IgD-negative memory B cell (primary cell): ENCODE measurements around the gene TRPV4. TPM values are rescaled to one million over a fixed set of nuclear protein-coding genes. Genes with fewer than 3 reads are reported as not detected.

ENCODE experiments used
- H3K27ac Mint-ChIP-seq, 3 donors: one replicate each; pipeline ENCODE4 v1.8.0; 2020 to 2022; ENCODE audit warnings: mild to moderate bottlenecking in 3 of 3, mixed read lengths in 3 of 3, moderate library complexity in 1 of 3
- H3K27me3 Mint-ChIP-seq: one replicate; pipeline ENCODE4 v1.8.0; 2021; ENCODE audit warnings: mixed read lengths
- H3K36me3 Mint-ChIP-seq: one replicate; pipeline ENCODE4 v1.8.0; 2020; ENCODE audit warnings: mild to moderate bottlenecking, mixed read lengths
- H3K4me1 Mint-ChIP-seq, 3 donors: one replicate each; pipeline ENCODE4 v1.8.0; 2020 to 2022; ENCODE audit warnings: mixed read lengths in 3 of 3, mild to moderate bottlenecking in 1 of 3
- H3K4me3 Mint-ChIP-seq, 4 donors: one replicate each; pipeline ENCODE4 v1.8.0; 2020 to 2022; ENCODE audit warnings: mild to moderate bottlenecking in 4 of 4, mixed read lengths in 4 of 4, moderate library complexity in 3 of 4
- H3K9me3 Mint-ChIP-seq, 3 donors: one replicate each; pipeline ENCODE4 v1.8.0; 2020 to 2021; ENCODE audit warnings: mixed read lengths in 3 of 3, mild to moderate bottlenecking in 1 of 3
- polyA plus RNA-seq: library from polyadenylated mRNA; unstranded; fragments of 300-500 nt; fragmentation: Illumina TruSeq; gene quantifications from one replicate; pipeline ENCODE4 v1.2.3, GENCODE V29; 2021

Gene TRPV4
- polyA plus RNA-seq, 1 donor from 2014 or later, result not detected

DNA sequence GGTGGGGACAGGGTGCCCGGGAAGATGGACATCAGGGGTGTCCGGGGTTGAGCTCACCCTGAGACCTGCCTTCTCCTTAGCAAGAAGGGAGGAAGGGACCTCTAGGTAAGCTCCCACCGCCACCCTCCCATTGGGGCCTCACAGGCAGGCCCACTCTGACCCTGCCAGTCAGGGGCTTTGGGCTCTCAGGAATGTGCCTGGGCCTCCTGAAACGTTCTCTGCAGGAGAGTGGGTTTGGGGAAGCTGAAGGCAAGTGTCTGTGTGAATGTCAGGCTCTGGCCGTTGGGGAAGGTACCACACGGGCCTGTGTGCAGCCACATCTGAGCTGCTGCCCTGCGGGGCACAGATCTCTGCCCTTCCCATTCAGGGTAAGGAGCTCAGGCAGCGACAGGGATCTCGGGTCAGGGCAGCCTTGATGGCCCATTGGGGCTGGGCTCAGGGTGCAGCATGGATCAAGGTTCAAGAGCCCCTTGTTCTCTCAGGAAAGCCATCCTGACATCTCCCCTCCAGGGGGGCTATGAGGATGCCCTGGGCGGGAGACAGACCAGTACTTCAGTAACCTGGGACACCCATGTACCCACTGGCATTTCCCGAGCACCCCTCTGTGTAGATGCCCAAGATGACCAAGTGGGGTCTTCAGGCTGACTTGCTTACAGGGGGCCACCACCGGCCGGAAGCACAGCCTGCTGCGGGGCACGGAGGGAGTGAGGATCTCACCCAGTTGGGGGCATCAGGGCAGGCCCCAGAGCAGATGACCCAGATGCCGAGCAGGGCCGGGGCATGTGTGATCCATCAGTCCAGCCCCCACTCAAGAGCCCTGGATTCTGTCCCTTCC lies 89.9 kb downstream of the TRPV4 start:
- Mint-ChIP-seq H3K27ac (no peak overlapping the region), H3K4me3 (no peak overlapping the region), H3K27me3 (peaks cover 6% of the 10 kb centered on the region), H3K9me3 (no peaks in the 10 kb centered on the region), H3K4me1 (no peaks in the 10 kb centered on the region), H3K36me3 (peaks cover 4% of the 10 kb centered on the region)

DNA sequence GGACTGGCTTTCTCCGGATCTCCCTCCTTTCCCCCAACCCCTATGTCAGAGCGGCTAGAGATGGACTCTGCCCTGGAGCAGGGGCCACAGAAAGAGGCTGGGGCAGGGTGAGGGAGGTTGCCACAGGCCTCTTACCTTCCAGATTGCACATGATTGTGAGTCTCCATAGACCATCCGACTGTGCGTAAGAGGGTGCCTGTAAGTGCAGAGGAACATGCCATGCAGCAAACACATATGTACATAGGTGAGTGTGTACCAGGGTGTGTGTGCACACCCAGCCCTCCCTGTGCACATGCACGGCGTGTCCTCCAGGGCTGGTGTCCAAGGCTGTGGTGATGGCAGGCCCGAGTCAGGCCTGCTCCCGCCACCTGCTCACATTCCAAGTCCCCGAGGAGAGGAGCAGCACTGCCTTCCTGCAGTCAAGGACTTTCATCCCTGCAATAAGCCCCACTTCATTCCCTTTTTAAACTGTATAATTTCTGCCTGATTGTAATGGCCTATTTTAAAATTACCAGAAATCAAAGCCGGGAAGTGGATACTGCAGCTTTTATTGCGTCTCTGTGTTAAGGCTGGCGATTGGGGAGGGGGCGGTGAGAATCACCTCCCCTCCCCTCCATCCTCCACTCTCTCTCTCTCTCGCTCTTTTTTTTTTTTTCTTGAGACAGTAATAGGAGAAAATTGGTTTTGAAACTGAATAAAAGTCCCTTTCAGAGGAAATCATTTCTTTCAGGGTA lies 91.1 kb downstream of the TRPV4 start:
- Mint-ChIP-seq H3K9me3 (no peaks in the 10 kb centered on the region), H3K27ac (peak overlapping the region in 1 of 3 donors; percentile 50), H3K36me3 (peaks cover 4% of the 10 kb centered on the region), H3K27me3 (peaks cover 7% of the 10 kb centered on the region), H3K4me1 (no peaks in the 10 kb centered on the region), H3K4me3 (no peak overlapping the region)

DNA sequence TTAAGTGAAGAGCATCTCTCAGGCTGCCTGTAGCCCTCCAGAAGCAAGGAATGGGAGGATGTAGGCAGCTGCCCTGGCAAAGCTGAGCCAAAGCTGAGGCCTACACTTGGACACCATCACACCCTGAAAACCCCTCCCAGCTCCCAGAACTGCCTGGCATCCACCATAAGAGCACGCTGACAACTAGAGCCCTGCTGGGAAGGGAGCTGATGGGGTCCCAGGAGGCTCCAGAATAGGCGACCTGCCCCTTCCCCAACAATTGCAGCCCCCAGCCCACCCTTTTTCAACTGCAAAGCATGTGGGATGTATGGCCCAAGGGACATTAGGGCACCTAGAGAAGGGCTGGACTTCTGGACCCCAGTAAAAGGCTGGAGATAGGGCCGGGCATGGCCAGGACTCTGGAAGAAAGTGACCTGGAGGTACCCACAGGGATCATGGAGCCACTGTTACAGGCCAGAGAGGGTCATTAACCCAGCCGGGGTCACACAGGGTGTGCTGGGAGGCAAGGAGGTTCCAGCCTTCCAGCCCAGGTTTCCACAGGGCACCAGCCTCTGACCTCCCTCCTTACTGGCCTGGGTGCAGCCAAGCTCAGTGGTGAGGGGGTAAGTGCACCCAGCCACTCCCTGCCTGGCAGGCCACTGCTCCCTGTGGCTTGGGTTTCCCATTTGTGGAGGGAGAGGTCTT lies 91.8 kb downstream of the TRPV4 start:
- peaks cover 4% of the 10 kb centered on the region for H3K36me3 Mint-ChIP-seq
- no peaks in the 10 kb centered on the region for H3K4me1 Mint-ChIP-seq
- H3K27ac Mint-ChIP-seq, result no peak overlapping the region
- no peak overlapping the region for H3K4me3 Mint-ChIP-seq
- H3K9me3 Mint-ChIP-seq, result no peaks in the 10 kb centered on the region
- peaks cover 11% of the 10 kb centered on the region for H3K27me3 Mint-ChIP-seq

DNA sequence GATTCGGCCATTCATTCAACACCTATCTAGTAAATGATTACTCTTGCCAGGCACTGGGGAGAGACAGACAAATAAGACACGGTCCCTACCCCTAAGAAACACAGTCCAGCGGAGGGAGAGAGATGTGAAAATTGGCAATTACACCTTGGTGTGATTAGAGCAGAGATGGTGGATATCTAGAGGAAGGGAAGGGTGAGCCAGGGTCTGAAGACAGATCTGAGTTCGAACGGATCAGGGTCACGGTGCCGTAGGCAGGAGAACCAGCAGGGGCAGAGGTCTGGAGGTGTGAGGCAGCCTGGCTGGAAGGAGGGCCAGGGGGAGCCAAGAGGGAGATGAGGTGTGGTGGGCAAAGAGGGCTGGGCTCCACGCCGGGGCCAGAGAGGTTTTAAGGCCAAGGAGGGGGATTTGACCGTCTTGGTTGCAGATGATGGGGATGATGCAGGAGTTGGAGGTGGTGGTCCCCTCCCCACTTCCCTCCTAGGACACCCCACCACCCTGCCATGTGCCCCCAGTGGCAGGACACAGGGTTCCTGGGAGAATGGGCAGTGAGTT lies 92.4 kb downstream of the TRPV4 start:
- Mint-ChIP-seq H3K36me3 (peaks cover 4% of the 10 kb centered on the region), H3K4me3 (no peak overlapping the region), H3K4me1 (no peaks in the 10 kb centered on the region), H3K27ac (no peak overlapping the region), H3K27me3 (peaks cover 11% of the 10 kb centered on the region), H3K9me3 (no peaks in the 10 kb centered on the region)

DNA sequence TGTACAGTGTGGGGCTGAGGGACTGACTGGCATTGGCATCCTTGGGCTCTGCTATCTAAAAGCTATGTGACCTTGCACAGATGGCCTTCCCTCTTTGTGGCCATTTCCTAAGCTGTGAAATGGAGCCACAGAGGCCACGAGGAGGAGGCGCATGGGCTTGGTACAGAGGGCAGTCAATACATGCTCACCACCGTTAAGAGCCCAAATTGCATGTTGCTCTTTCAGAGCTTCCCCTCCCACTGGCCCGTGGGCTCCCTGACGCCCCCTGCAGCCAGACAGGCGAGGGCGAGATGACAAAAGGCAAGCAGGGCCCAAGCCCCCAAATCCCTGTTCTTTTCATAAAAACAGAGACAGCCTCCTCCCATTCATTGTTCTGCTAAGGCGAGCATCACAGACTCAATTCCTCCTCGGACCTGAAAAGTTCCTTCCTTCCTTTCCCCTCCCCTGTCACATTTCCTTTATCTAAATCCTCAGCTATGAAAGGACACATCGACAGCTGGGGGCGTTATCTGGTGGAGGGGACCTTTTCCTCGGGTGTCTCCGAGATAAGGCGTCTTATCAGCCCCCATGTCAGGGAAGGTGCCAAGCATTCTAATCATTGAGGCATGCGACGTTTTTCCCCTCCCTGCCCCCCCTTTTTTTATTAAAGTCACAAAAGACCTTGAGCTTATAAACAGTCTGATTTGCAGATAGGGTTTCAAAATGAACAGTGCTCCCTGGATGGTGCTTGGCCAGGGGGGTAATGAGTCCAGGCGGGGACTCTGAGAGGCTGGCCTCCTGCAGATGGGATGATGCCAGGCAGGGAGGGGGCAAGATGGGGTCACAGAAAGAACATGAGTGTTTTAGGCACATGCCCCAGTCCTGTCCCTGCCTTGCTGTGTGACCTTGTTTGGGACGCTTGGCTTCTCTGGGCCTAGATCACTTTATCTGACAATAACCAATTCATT lies 93.2 kb downstream of the TRPV4 start:
- H3K27ac Mint-ChIP-seq, result no peak overlapping the region

DNA sequence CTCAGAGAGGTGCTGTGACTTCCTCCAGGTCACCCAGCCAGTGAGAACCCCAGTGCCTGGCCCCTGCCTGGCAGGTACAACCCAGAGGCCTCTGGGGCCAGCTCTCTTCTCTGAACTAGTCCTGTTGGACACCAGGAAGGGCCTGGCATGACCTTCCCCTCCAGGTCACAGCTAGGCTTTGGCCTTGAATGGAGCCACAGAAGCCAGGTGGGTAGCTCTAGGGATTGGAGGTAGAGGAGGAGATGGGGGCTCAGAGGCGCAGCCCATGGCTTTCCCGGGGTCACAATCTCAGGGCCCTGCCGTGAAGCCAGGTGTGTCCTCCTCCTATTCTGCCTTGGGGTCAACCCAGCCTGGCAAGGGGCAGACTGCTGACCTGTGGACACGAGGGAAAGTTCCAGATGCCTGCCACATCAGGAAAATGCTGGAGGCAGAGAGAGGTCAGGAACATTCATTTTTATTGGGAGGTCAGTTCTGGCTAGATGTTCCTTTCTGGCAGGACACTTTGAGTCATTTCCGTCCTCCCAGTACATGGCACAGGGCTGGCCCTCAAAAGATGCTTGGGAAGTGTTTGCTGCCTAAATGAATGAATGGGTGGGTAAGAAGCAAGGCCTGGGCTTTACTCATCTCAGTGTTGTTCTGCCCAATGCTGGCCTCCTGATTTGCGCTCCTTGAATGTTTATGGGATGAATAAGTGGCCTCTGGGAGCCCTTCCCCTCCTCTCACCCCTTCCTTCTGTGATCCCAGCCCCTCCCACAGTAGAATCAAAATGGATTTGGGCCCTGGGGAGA lies 94.1 kb downstream of the TRPV4 start:
- Mint-ChIP-seq H3K36me3 (peaks cover 2% of the 10 kb centered on the region), H3K9me3 (no peaks in the 10 kb centered on the region), H3K4me3 (no peak overlapping the region), H3K27ac (peak overlapping the region in 1 of 3 donors; percentile 46), H3K27me3 (peaks cover 26% of the 10 kb centered on the region), H3K4me1 (no peaks in the 10 kb centered on the region)

More for the DNA sequence above, 93.2 kb downstream of the TRPV4 start:
- peaks cover 17% of the 10 kb centered on the region for H3K27me3 Mint-ChIP-seq
- H3K4me1 Mint-ChIP-seq, result no peaks in the 10 kb centered on the region
- H3K36me3 Mint-ChIP-seq, result peaks cover 4% of the 10 kb centered on the region
- H3K4me3 Mint-ChIP-seq, result no peak overlapping the region
- H3K9me3 Mint-ChIP-seq, result no peaks in the 10 kb centered on the region

DNA sequence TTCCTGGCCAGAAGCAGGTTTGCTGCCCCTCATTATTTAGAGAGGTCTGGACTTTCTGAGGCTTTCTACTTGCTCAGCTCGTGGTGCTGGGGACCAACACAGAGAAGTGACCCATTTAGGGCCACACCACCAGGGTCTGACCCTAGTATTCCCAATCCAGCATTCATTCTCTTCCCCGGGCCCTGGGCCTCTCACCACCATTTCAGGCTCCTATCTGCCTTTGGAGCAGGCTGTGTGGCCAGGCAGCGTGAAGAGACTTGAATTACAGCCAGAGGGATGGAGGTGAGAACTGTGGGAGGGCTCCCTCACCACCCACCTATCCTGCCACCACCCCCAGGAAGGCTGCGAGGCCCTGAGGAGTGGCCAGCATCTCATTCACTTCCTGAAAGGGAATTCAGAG lies 95.0 kb downstream of the TRPV4 start:
- Mint-ChIP-seq H3K4me3 (no peak overlapping the region), H3K27ac (no peak overlapping the region), H3K4me1 (no peaks in the 10 kb centered on the region), H3K9me3 (no peaks in the 10 kb centered on the region), H3K27me3 (peaks cover 34% of the 10 kb centered on the region), H3K36me3 (peaks cover 2% of the 10 kb centered on the region)

DNA sequence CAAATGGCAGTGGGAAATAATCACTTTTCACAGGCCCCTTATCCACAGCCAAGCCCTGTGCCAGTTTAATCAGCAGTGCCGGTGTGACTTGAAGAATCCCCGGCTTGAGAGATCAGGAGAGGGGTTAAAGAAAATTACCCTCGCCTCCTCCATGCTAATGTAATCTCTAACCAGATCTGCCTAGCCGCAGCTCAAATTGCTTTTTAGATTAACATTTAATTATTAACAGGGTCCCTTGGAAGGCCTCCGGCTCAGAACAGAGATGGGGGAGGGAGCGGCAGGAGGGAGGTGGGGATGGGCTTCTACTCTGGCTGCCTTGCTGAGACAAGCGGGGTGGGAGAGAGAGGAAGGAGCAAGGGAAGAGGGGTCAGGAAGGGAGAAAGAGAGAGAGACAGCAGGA lies 95.6 kb downstream of the TRPV4 start:
- Mint-ChIP-seq H3K27me3 (peaks cover 34% of the 10 kb centered on the region), H3K36me3 (peaks cover 5% of the 10 kb centered on the region), H3K4me1 (no peaks in the 10 kb centered on the region), H3K27ac (no peak overlapping the region), H3K4me3 (no peak overlapping the region), H3K9me3 (no peaks in the 10 kb centered on the region)

DNA sequence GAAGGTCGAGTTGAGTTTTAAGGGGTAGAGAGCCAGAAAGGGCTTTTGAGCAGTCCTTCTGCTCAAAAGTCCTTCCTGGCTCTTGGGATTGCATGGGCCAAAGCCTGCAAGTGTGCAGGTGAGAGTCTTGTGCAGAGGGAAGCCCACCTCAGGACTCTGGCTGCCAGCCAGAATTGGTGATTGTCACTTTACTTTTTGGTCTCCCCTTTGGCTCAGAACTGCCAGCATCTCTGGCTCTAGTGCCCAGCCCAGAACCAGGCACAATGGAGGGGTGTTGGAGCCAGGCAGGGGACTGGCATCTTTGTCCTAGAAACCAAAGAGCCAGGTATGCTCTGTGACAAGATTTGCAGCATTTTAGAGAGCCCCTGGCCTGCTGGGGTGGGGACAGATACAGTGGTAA lies 96.1 kb downstream of the TRPV4 start:
- H3K27me3 Mint-ChIP-seq, result peaks cover 34% of the 10 kb centered on the region

DNA sequence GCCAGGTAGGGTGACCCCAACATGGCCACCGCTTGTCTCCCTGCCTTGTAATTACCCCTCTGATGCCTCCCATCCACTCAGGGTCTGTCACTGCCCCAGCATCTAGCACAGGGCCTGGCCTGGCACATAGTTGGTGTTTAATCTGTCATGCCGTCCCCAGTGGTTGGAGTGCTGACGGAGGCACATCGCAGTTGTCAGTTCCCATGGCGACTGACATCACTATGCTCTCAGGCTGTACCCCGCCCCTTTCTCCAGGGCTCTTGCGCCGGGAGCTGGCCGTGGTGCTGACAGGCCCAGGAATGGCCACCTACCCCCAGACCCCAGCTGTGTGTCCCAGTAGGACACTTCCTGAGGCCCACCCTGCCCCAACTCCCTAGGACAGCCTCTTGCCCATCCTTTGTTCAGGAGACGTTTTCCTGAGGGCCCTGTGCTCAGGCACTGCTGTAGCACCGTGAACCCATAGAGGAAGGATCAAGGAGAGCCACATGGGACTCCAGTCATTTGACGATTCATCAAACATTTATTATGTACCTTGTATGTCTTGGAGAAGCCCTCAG lies 96.6 kb downstream of the TRPV4 start:
- Mint-ChIP-seq H3K4me3 (no peak overlapping the region), H3K36me3 (peaks cover 5% of the 10 kb centered on the region), H3K27ac (no peak overlapping the region), H3K9me3 (no peaks in the 10 kb centered on the region), H3K27me3 (peaks cover 34% of the 10 kb centered on the region), H3K4me1 (no peaks in the 10 kb centered on the region)

More for the DNA sequence above, 96.1 kb downstream of the TRPV4 start:
- Mint-ChIP-seq H3K36me3 (peaks cover 5% of the 10 kb centered on the region), H3K4me1 (no peaks in the 10 kb centered on the region), H3K27ac (no peak overlapping the region), H3K9me3 (no peaks in the 10 kb centered on the region), H3K4me3 (no peak overlapping the region)

DNA sequence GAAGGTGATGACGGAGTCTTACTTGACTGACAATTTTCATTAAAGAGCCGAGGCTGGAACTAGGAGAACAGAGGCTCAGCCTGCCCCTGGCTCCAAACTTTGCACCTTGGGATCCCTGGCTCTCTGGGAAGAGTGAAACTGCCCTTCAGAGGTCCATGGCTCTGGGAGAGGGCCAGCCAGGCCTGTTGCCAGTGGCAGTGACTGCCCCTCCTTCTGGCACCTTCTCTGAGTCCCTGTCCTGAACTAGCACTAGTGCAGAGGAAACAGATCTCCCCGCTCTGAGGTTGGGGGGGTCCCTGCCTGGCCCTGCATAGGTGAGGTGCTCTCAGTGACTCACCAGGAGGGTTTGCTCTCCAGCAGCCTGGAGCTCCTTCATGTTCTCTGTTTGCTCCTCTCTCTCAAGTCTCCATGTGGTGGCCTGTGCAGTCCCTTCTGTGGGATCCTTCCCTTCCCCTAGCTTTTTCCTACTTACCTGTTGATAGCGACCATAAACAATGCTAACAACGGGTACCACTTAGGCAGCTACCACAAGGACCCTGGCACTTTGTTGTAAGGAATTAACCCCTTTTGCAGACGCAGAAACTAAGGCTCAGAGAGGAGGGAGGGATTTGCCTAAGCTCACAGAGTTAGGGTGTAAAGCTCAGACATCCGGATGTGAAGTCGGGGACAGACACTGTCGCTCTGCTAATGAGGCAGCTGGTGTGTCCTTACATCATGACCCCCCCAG lies 97.2 kb downstream of the TRPV4 start:
- Mint-ChIP-seq H3K9me3 (no peaks in the 10 kb centered on the region), H3K4me1 (no peaks in the 10 kb centered on the region), H3K27ac (peak overlapping the region in 1 of 3 donors; percentile 64), H3K27me3 (peaks cover 34% of the 10 kb centered on the region), H3K4me3 (no peak overlapping the region), H3K36me3 (peaks cover 5% of the 10 kb centered on the region)

DNA sequence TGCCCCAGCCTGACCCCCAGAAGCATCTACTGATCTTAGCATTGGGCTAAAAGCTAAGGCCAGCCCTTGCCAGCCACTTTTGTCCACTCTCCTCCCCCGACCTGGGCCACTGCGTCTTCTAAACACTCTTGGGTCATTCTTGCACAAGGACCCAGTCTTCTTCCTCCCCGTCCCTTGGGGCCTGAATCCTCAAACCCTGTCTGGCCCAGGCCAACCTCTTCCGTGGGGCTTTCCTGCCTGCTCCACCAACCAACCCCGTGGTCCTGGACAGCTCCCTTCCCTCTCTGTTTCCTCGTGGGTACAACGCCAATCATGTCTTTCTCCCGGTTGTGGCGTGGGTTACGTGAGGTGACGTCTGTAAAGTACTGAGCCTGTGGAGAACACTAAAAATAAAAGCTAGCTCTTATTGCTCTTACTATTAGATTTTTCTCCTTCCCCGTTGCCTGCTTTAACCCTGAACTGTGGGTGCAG lies 98.1 kb downstream of the TRPV4 start:
- no peak overlapping the region for H3K4me3 Mint-ChIP-seq
- peaks cover 28% of the 10 kb centered on the region for H3K27me3 Mint-ChIP-seq
- H3K9me3 Mint-ChIP-seq, result no peaks in the 10 kb centered on the region
- peaks cover 5% of the 10 kb centered on the region for H3K36me3 Mint-ChIP-seq
- no peaks in the 10 kb centered on the region for H3K4me1 Mint-ChIP-seq
- no peak overlapping the region for H3K27ac Mint-ChIP-seq
